GM21423 (cell line): ENCODE measurements around the gene CNR2.
A peak's percentile ranks its signal among the peaks of the same experiment; 100 is the strongest.
"Not testable (repeated sequence)": the region's sequence is repeated elsewhere in the genome, so short reads cannot be mapped to it uniquely, and the experiment has no call there.

Experiments
- ATAC-seq: cut with Tn5 transposase; IDR thresholded peaks from one replicate; pipeline ENCODE4 v1.9.1; 2021; ENCODE audit warnings: mild to moderate bottlenecking, moderate library complexity; ENCODE audit not compliant: unreplicated experiment

CNR2 gene

DNA sequence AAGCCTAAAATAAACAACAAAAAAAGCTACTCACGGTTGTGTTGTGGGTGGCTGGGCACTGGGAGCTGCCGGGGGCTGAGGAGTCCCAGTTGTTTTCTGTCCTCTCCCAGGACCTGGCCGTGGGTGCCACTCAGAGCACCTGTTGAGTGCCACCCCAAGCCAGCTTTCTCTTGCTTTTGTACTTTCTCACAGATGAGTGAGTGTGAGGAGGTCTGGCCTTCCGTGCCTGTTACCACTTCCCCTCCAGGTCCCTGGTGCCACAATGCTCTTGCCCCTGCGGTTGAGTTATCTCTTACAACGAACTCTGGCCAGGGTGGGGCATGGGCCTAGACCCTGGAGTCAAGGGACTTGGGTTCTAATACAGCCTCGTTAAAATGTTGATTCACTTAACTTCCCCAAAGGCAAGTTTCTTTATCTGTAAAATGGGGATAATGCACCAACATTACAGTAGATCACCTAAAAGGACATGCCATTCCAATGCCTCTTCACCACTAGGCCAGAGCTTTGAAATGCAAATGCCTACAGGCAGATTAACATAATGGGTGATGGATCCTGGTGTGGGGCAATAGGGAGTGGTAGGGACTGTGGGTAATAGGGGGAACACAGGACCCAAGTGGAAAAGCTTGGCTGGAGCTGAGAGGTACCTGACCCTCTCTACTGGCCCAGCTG is at the start of gene CNR2:
TSS of gene CNR2 (minus strand) at position 151 of the 669 bp plus-strand sequence. CDS start 37,745 bp downstream, outside the sequence.
- ATAC-seq: no peak

DNA sequence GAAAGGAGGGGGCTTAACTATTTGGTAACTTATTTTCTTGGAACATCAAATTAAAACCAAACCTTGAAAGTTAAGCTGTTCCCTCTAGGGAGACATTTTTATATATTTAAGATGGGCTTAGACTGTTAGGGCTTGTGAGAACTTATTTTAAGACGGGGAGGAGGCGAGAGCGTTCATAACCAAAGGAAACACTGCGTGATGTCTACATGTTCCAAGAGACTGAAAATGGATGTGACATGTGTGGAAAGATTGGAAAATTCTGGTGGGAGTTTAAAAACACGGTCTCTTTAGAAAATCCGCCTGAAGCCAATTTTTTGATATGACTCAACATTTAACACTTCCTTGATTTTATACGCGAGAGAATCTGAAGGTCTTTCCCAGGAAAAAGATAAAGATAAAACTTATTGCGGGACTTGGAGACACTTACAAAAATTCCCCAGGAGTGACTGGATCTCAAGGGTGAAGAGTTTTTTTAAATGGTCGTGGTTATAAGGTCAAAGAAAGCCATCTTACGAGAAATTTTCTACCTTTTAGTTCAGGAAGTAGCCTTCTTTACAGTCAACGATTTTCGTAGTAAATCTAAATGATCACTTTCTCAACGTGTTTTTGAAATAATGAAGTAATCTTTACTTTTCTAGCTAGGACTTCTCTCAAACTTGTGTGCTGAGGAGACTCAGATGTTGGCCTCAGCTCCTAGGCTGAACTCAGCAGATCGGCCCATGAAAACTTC is 47.3 kb upstream of the CNR2 start:
- no peak for ATAC-seq

DNA sequence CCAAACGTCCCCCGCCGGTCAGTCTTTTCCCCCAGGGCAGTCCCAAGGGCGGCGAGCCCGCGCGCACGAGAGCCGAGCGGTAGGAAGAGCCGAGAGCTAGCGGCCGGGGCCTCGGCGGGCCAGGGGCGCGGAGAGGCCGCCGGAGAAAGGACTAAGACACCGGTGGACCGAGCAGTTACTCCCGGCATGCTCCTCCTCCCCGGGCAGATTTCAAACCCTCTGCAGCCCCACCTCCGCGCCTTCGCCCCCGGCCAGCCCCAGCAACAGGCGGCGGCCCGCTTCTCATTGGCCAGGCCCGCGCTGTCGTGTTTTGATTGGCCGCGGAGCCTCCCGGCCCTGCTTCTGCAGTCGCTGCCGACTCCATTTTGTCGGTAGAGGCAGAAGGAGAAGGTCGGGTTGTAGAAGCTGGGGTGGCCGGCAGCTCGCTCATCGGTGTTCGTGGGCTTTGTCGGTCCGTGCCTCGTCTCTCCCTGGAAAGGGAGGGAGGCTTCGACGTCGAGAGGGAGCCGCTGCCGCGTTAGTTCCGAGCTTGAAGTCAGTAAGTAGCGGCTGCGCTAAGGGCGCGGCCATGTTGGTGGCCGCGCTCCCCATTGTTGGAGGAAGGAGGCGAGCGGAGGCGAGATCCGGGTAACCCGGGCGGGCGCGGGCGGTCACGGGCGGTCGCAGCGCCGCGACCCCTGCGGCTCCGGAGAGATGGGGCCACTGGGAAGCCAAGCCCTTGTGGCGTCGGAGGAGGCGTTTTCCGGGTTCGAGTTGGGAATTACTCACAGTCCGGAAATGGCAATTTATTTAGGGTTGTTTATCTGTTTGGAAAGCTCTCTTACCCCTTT is 46.5 kb upstream of the CNR2 start, which contains the start of gene PNRC2:
TSS of gene PNRC2 (plus strand) at position 368 of the 830 bp plus-strand sequence. CDS start 1,630 bp downstream, outside the sequence.
- peak; percentile 79 for ATAC-seq

DNA sequence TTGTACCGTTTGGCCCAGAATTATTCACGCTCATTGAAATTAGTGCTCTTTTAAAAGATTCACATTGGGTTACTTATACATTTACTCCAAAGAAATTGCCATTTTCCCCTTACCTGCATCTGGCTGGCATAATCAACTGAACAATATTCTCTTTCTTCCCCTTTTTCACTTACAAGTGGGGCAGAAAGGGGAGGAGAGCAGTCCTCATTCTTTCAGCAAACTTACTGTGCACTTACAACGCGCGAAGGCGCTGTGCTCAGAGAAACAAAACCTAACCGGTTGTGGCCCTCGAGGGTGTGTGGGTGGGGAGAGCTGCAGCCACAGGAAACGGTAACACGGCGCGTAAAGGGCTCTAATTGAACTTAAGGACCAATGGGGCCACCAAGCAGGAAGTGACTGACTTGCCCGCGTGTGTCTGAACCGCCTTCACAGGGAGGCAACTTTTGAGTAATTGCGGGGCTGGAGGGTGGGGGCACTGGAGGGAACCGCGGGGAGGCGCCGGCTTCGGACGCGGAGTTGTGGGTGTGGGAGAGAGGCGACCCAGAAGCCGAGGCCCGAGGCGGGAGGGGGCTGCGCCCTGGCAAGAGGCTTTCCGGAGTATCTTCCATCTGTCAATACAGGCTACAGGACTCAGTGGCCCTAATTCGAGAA is 45.8 kb upstream of the CNR2 start:
- ATAC-seq: peak; percentile 62

DNA sequence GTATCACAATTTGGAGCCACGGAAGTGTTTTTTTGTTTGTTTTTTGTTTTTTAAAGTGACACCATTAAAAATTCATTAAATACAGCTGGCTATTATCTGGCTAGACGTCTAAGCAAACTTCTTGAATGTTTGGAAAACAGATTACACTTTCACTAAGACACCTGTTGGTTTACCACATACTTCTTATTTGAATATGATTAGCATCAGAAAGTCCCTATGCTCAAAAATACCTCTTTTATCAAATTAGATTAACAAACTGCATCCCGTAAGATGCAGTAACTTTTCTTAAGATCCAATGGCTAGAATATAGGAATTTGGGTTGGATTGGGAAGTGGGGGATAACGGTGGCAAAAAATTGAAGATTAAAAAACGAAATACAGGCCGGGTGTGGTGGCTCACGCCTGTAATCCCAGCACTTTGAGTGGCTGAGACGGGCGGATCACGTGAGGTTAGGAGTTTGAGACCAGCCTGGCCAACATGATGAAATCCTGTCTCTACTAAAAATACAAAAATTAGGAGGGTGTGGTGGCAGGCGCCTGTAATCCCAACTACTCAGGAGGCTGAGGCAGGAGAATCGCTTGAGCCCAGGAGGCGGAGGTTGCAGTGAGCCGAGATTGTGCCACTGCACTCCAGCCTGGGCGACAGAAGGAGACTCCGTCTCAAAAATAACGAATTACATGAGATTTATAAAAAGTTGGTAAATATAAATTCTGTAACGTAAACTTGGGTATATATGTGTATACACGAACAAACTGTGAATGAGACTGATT is 45.1 kb upstream of the CNR2 start:
- not testable (repeated sequence) for ATAC-seq

DNA sequence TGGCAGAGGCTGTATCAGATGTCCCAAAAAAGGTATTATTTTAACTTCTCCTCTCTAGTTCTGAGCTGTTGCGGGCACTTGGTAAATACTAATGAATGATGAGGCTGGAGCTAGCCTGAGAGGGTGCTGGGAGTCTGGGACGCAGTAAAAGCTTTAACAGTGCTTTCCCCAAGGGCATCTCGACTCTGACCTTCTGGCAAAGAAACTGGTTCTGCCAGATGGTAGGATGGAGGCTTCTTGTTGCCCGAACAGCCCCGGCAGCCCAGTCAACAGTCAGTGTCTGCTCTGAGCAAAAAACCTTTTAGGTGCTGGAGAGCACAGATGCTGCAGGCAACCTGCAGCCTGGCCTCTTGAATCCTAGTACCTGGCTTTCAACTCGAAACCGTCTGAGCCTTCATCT is 43.9 kb upstream of the CNR2 start:
- ATAC-seq: no peak

DNA sequence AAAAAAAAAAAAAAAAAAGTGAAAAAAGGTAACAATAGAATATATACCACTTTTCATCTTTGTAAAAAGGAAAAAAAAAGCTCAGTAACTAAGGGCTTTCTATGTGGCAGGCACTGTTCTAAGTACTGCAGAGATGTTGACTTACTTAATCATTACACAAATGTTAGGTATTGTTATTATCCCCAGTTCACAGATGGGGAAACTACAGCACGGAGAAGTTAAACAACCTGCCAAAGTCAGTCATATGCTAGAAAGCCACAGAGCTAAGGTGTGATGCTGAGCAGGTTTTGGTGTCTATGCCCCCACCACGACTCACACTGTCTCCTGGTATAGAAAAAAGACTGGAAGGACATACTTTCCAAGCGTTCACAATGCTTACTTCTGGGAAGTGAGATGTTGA is 39.9 kb upstream of the CNR2 start:
- ATAC-seq: no peak

DNA sequence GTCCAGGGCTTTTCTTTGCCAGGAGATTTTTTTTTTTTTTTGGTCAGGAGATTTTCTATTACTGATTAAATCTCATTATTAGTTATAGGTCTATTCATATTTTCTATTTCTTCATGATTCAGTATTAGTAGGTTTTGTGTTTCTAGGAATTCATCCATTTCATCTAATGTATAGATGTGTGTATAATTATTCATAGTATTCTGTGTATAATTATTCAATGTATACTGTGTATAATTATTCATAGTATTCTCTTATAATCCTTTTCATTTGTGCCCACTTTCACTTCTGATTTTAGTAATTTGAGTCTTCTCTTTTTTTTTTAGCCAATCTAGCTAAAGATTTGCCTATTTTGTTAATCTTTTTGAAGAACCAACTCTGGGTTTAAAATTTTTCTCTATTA is 34.2 kb upstream of the CNR2 start:
- ATAC-seq: no peak

DNA sequence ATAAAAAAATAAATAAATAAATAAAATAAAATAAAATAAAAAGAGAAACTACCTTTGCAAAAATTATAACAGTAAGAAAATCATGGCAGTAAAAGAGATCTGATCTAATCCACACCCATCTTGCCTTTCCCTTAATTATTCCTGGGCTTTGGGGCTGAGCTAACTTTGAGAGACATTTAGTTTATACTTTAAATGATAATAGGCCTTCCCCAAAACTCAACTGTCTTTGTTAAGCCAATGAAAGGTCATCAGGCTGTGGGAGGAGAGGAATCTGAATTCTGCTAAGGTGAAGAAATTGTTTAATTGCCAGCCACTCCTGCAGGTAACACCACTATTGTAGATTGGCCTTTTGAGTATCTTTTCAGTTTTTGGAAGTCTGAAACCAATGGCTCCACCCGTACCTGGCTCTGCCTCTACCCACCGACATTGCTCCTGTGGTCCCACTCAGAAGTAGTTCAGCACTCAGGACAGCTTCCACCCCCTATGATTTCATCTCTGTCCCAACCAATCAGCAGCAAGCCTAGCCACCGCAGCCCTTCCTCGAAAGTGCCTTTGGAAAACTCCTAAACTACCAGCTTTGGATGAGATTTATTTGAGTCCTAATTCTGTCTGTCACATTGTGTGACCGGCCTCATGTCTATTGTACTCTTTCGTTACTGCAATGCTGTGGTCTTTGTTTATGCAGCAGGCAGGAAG is 23.5 kb upstream of the CNR2 start:
- no peak for ATAC-seq

DNA sequence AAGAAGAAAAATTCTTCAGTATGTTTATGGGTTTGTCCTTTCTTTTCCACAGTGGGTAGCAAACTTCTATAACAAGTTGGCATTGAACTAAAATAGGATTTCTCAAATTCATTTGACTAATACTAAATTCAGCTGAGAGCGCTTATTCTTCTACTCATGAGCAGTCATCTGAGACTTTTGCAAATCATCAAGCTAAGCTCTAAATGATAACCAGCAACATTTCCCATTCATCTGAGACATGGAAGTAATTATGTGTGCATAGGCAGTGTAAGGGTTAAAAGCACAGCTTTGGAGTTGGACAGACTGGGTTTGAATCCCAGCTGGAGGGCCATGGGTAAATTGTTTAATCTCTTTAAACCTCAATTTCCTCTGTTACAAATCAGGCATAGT is 18.3 kb upstream of the CNR2 start:
- no peak for ATAC-seq

DNA sequence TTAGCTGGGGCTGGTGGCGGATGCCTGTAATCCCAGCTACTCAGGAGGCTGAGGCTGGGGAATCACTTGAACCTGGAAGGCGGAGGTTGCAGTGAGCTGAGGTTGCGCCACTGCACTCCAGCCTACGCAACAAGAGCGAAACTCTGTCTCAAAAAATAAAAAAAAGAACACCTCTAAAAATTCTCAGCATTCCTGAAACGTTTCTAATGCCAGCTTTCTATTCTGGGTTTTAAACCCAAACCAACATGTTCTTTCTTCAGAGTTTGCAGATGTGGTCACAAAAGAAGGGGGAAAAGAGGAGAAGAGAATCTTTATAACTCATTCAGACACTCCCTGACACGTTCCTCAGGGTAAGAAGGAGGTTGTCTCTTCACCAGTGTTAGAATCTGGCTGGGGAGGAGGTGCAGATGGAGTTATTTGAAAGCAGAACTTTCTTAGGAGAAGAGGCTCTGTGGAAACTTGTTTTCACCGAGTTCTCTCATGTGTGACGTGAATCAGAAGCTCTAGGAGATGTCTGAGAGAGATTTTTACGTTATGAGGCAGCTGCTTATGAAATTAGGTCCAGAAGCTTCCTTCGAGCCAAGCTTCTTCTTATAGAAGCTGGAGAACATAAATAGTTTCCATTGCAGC is 17.8 kb upstream of the CNR2 start:
- ATAC-seq: no peak

DNA sequence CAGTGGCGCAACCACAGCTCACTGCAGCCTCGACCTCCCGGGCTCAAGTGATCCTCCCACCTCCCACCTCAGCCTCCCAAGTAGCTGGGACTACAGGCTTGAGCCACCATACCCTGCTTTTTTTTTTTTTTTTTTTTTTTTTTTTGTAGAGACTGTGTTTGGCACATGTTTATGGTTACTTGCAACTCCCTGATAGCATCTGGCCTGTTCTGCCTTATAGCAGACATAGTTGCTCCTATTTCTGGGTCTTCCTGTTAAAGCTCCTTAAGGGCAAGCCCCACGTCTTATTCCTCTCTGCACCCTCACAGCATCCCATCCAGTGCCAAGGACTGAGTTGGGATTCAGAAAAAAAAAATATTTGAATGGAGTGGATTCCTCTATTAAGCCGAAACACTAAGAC is 17.1 kb upstream of the CNR2 start:
- ATAC-seq: no peak

DNA sequence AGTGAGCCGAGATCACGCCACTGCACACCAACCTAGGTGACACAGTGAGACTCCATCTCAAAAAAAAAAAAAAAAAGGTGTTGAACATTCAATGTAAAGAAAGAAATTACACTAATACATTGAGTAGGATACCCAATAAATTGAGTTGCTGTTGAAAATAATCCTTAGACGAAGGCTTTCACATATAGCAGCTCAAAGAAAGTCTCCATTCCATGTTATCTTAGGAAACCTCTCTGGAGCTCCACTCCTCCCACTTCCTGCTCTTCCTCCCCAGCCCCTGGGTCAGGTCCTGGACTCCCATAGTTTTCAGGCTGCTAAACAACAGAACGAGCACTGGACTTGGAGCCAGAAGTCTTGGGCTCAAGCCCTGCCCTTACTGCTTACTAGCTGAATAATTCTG is 15.6 kb upstream of the CNR2 start:
- no peak for ATAC-seq

DNA sequence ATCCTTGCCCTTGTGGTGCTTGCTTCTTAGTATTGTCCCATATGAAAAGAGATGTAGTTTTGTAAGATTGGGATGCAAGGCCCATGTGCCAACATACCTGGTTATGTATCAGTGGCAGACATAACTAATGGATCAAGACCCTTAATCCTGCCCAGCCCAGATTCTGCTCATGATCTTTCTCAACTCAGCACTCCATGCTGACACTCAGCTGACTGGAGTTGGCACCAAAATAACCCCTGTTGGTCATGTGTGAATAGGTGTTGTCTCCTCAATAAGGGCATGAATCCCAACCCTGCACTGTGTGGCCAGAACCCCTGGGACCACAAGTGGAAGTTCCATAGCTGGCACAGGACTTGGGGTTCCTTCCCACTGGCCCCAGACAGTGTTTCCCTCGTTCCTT is 13.9 kb upstream of the CNR2 start:
- no peak for ATAC-seq

DNA sequence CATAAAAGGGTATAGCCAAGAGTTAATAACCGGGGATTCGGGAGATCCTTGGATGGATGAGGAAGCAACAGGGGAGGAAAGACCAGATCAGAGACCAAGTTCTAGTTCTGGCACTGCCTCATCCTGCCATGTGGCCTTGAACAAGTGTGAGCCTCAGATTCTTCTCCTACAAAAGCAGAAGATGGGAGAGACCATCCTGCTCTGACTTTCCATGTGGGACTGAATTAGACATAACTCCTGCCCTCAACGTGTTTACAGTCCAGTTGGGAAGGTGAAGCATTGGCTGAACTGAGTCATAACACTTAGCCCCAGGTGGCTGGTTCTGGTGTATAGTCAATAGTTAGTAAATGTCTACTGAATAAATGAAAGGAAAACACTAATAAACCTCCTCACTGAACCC is 12.1 kb upstream of the CNR2 start:
- no peak for ATAC-seq

DNA sequence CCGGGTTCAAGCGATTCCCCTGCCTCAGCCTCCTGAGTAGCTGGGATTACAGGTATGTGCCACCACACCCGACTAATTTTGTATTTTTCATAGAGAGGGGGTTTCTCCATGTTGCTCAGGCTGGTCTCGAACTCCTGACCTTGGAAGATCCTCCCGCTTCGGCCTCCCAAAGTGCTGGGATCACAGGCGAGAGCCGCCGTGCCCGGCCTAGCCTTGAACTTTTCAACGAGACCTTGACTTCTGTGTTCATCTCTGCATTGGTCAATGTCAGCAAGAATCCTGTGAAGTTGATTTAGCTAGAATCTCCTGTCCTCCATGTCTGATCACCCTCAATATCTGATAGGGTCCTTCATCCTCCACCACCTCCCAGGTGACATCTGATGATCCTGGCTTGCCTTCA is 11.4 kb upstream of the CNR2 start:
- no peak for ATAC-seq

DNA sequence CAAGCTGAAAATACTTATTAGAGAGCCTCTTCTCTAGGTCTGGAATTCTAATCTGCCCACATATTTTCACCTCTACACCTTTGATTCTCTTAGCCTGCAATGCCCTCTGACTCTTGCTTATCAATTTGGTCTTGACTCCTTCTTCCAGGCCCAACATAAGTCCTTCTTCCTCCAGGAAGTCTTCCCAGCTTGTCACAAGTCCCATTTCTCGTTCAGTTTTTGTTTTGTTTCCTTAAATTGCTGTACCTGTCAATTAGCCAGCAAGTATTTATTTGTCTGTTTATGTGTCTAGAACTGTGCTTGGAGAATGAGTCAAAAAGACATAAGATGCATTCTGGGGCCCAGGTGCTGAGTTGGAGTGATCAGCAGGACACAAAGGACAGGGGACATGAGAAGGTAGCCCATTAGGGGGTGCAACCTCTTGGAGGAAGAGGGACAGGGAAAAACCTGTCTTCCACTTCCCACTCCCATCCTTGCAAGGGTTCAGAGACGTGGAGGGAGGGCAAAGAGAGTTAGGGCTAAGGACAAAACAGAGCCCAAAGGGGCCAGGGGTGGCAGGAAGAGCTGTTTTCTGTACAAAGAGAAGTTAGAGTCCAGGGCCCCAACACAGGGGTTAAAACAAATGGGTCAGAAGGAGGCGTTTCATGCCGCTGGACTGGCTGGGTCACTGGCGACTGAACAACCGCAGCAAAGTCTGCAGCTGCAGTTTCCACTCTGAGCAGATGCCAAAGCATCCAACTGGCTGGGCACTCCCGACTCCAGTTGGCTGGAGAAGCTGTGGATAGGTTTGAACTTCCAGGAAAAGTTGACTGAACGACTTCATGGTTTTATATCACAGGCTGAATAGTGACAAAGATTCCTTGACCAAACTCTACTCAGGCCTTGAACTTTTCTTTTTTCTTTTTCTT is 10.7 kb upstream of the CNR2 start:
- no peak for ATAC-seq

DNA sequence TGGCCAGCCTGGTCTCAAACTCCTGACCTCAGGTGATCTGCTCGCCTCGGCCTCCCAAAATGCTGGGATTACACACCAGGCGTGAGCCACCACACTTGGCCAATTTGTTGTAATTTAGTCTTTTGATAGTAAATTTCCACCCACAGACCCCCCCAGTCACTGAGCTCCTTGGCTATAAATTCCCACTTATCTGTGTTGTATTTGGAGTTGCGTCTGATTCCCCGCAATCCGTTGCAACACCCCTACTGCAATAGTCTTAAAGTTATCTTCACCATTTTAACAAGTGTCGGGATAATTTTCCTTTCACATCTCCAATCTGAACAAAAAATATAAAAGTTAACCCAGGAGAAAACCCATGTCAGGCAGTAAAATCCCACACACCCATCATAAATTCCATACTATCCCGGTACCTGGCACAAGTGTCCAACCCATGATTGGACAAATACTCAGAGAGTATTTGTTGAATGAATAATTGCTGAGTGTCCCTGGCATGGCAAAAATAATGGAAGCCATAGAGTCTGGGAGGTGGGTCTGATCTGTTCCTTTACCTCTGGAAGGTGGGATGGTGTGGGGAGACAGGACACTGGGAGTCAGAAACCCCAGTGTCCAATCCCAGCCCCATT is 9.3 kb upstream of the CNR2 start:
- no peak for ATAC-seq
